Mesenchymal stem cell (in vitro differentiated cells and primary cell): ENCODE measurements around the gene KATNB1.
"Not testable (repeated sequence)": the region's sequence is repeated elsewhere in the genome, so short reads cannot be mapped to it uniquely, and the experiment has no call there.

Source experiments
- DNase-seq: peaks from one replicate; pipeline ENCODE4 v3.0.0-alpha.2; 2013
- H2AFZ ChIP-seq: one replicate; pipeline ENCODE4 v1.6.1; 2013; ENCODE audit warnings: low read depth, mild to moderate bottlenecking, control low read depth, inconsistent platforms, low read length, moderate library complexity
- H2AK5ac ChIP-seq: 2 replicates; pipeline ENCODE4 v1.6.1; 2013; ENCODE audit warnings: low read length, moderate library complexity, mild to moderate bottlenecking, inconsistent platforms; ENCODE audit not compliant: severe bottlenecking
- H2BK120ac ChIP-seq: one replicate; pipeline ENCODE4 v1.6.1; 2013; ENCODE audit warnings: low read depth, mild to moderate bottlenecking, inconsistent platforms, low read length, moderate library complexity
- H2BK12ac ChIP-seq, 2 experiments: one replicate each; pipeline ENCODE4 v1.6.1; 2013; ENCODE audit warnings: inconsistent platforms in 2 of 2, low read length in 2 of 2, mild to moderate bottlenecking in 2 of 2, moderate library complexity in 2 of 2, control low read depth in 1 of 2
- H2BK15ac ChIP-seq: one replicate; pipeline ENCODE4 v1.6.1; 2013; ENCODE audit warnings: mild to moderate bottlenecking, low read depth, inconsistent platforms; ENCODE audit not compliant: poor library complexity, severe bottlenecking
- H2BK5ac ChIP-seq: 2 replicates; pipeline ENCODE4 v1.6.1; 2013; ENCODE audit warnings: low read depth, mild to moderate bottlenecking, low read length, control low read depth, inconsistent platforms; ENCODE audit not compliant: poor library complexity, severe bottlenecking
- H3K14ac ChIP-seq, 2 experiments: one replicate each; pipeline ENCODE4 v1.6.1; 2013; ENCODE audit warnings: inconsistent platforms in 2 of 2, low read length in 2 of 2, control low read depth in 1 of 2, mild to moderate bottlenecking in 1 of 2, moderate library complexity in 1 of 2
- H3K18ac ChIP-seq, 2 experiments: one replicate each; pipeline ENCODE4 v1.6.1; 2013; ENCODE audit warnings: inconsistent platforms in 2 of 2, low read length in 2 of 2, control low read depth in 1 of 2, low read depth in 1 of 2, mild to moderate bottlenecking in 1 of 2
- H3K23ac ChIP-seq, 2 experiments: one replicate each; pipeline ENCODE4 v1.6.1; 2013; ENCODE audit warnings: inconsistent platforms in 2 of 2, low read length in 2 of 2, mild to moderate bottlenecking in 2 of 2, moderate library complexity in 2 of 2, control low read depth in 1 of 2
- H3K27ac ChIP-seq: 2 replicates; pipeline ENCODE4 v1.5.1; 2013; ENCODE audit warnings: mild to moderate bottlenecking, moderate library complexity, low read length, control low read depth, inconsistent platforms; ENCODE audit not compliant: poor library complexity, severe bottlenecking
- H3K27me3 ChIP-seq, 2 experiments: 2 replicates each; pipeline versions ENCODE4 v1.6.1 to v1.7.0; 2013; ENCODE audit warnings: low read length in 2 of 2, mild to moderate bottlenecking in 2 of 2, moderate library complexity in 2 of 2, control low read depth in 1 of 2, inconsistent platforms in 1 of 2; ENCODE audit not compliant: control insufficient read depth in 1 of 2, insufficient read depth in 1 of 2
- H3K36me3 ChIP-seq, 2 experiments: 2 replicates each; pipeline versions ENCODE4 v1.6.1 to v1.7.0; 2013; ENCODE audit warnings: low read length in 2 of 2, control low read depth in 1 of 2, inconsistent platforms in 1 of 2, low read depth in 1 of 2, mild to moderate bottlenecking in 1 of 2; ENCODE audit not compliant: insufficient read depth in 2 of 2, control insufficient read depth in 1 of 2
- H3K4ac ChIP-seq, 2 experiments: one replicate each; pipeline ENCODE4 v1.6.1; 2013; ENCODE audit warnings: inconsistent platforms in 2 of 2, low read length in 2 of 2, mild to moderate bottlenecking in 2 of 2, moderate library complexity in 2 of 2, control low read depth in 1 of 2, low read depth in 1 of 2
- H3K4me1 ChIP-seq: 2 replicates; pipeline ENCODE4 v1.6.1; 2013; ENCODE audit warnings: low read depth, low read length, control low read depth; ENCODE audit not compliant: control insufficient read depth, insufficient read depth
- H3K4me2 ChIP-seq: 2 replicates; pipeline ENCODE4 v1.6.1; 2013; ENCODE audit warnings: low read length, mild to moderate bottlenecking, inconsistent platforms; ENCODE audit not compliant: poor library complexity, severe bottlenecking
- H3K4me3 ChIP-seq, 2 experiments: 2 replicates each; pipeline versions ENCODE4 v1.5.1 to v1.7.0; 2013; ENCODE audit warnings: low read length in 2 of 2, mild to moderate bottlenecking in 2 of 2, control low read depth in 1 of 2, low read depth in 1 of 2; ENCODE audit not compliant: insufficient read depth in 1 of 2
- H3K79me1 ChIP-seq: replicated peaks from 2 replicates; pipeline ENCODE4 v1.6.1; 2013; ENCODE audit warnings: mild to moderate bottlenecking, control low read depth, low read length, inconsistent platforms; ENCODE audit not compliant: poor library complexity, severe bottlenecking
- H3K9ac ChIP-seq: 2 replicates; pipeline ENCODE4 v1.7.0; 2013; ENCODE audit warnings: mild to moderate bottlenecking, low read length, moderate library complexity
- H3K9me3 ChIP-seq: 2 replicates; pipeline ENCODE4 v1.7.0; 2013; ENCODE audit warnings: mild to moderate bottlenecking, low read length; ENCODE audit not compliant: control insufficient read depth
- H4K8ac ChIP-seq: one replicate; pipeline ENCODE4 v1.6.1; 2013; ENCODE audit warnings: inconsistent platforms, mild to moderate bottlenecking, low read length, moderate library complexity
- H4K91ac ChIP-seq: one replicate; pipeline ENCODE4 v1.6.1; 2013; ENCODE audit warnings: mild to moderate bottlenecking, low read length, inconsistent platforms
- WGBS: methylation state at CpG from one replicate; pipeline ENCODE4 v1.1.7; 2013; ENCODE audit warnings: mixed read lengths; 5-methylcytosine and 5-hydroxymethylcytosine counted together

The KATNB1 gene

DNA sequence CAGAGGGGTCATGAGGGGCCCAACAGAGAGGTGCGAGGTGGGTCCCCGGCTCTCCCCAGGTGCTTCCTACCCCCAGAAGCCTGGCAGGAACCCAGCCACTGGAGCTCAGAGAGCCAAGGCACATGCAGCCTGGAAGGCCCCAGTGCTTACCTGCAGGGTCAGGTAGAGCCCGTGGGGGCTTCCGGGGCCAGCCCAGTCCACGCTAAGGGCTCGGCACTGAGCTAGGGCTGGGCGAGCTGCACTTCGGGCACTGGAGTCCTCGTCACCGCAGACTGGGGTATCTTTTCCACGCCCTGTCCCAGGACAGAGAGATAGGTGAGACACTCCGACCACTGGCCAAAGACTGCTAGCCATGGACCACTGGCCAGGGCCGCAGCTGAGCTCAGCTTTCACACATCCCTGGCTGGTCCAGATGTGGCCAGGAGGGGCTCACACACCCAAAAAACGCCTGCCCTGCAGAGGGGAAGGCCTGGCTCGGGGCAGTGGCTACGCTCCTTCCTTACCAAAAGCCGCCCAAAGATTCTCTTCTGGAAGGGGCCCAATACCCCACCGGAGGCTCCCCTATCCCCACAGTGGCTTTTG, 59.4 kb downstream of the KATNB1 start:
- Histone ChIP-seq H3K9ac (no peak overlapping the region), H3K4me3 (no peak overlapping the region), H2BK5ac (peak overlapping the region; percentile 10), H2BK12ac (no peak overlapping the region), H3K4ac (peak overlapping the region in 1 of 2 experiments; percentile 13), H3K79me1 (peaks cover 6% of the 10 kb centered on the region), H3K9me3 (no peaks in the 10 kb centered on the region), H3K23ac (no peak overlapping the region), H3K14ac (no peak overlapping the region), H4K8ac (peak overlapping the region; percentile 12), H2AFZ (no peak overlapping the region), H2BK15ac (no peak overlapping the region), H2AK5ac (peak overlapping the region; percentile 84), H3K36me3 (peaks cover 35 to 63% of the 10 kb centered on the region in 2 experiments), H4K91ac (no peak overlapping the region), H3K27ac (peak overlapping the region; percentile 28), H3K27me3 (no peaks in the 10 kb centered on the region), H2BK120ac (no peak overlapping the region), H3K4me1 (peaks cover 35% of the 10 kb centered on the region), H3K4me2 (peak overlapping the region; percentile 53), H3K18ac (peak overlapping the region in 1 of 2 experiments; percentile 41)
- 93% methylated on average over 18 of the region's 18 CpGs for WGBS
- no peak for DNase-seq

DNA sequence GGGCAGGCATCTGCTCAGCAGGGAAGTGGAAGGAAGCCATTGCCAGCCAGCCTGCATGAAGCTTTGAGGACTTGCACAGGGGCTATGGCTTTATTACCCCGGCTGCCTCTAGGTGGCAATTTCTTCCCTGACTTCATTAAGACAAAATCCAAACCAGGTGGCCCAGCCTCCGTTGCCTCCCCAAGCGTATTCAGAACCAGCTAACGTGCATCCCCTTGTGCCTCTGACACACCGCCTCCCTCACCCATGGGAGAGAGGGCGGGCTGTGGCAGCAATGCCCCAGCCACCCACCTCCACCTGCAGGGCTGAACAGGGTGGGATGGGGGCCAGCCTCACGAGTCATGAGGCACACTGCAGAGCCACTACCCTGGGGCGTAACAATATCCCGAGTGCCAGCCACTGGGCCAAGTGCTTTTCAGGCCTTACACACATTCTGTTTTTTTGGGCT, 59.9 kb downstream of the KATNB1 start:
- WGBS = 76% methylated on average over 9 of the region's 9 CpGs
- no peaks in the 10 kb centered on the region for H3K27me3 ChIP-seq
- peak overlapping the region; percentile 53 for H2BK5ac ChIP-seq
- H3K4me3 ChIP-seq = peak overlapping the region in 1 of 2 experiments; percentile 7
- no peak overlapping the region for H3K9ac ChIP-seq
- no peak overlapping the region for H2BK15ac ChIP-seq
- no peak overlapping the region for H2BK120ac ChIP-seq
- H3K9me3 ChIP-seq = no peaks in the 10 kb centered on the region
- peak overlapping the region in 1 of 2 experiments; percentile 13 for H3K4ac ChIP-seq
- peak overlapping the region; percentile 41 for H3K27ac ChIP-seq
- H3K4me2 ChIP-seq = peak overlapping the region; percentile 49
- peak overlapping the region; percentile 35 for H4K8ac ChIP-seq
- peak overlapping the region in 1 of 2 experiments; percentile 54 for H3K18ac ChIP-seq
- peak; percentile 54 for DNase-seq
- H4K91ac ChIP-seq = no peak overlapping the region
- H3K79me1 ChIP-seq = peaks cover 6% of the 10 kb centered on the region
- peaks cover 32 to 58% of the 10 kb centered on the region in 2 experiments for H3K36me3 ChIP-seq
- H3K14ac ChIP-seq = peak overlapping the region in 1 of 2 experiments; percentile 18
- H2AK5ac ChIP-seq = peak overlapping the region; percentile 49
- no peak overlapping the region for H2AFZ ChIP-seq
- peaks cover 40% of the 10 kb centered on the region for H3K4me1 ChIP-seq
- peak overlapping the region in 1 of 2 experiments; percentile 2 for H3K23ac ChIP-seq
- H2BK12ac ChIP-seq = no peak overlapping the region

DNA sequence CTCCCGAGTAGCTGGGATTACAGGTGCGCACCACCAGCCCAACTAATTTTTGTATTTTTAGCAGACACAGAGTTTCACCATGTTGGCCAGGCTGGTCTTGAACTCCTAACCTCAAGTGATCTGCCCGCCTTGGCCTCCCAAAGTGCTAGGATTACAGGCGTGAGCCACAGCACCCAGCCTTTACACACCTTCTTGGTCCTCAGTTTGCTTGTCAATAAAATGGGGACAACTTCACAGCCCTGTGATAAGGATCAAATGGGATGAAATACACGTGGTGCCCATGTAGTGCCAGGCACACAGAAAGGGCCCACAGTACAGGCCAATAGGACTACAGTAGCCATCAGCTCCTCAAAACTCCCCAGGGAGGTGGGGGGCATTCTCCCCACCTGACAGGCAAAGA, 60.4 kb downstream of the KATNB1 start:
- not testable (repeated sequence) for H3K27me3 ChIP-seq, H3K9ac ChIP-seq, H4K91ac ChIP-seq, H3K14ac ChIP-seq, H3K4ac ChIP-seq, H2BK12ac ChIP-seq, H2BK15ac ChIP-seq, H3K4me3 ChIP-seq, DNase-seq, H2AFZ ChIP-seq, H3K9me3 ChIP-seq, H2BK5ac ChIP-seq, H3K18ac ChIP-seq, H2BK120ac ChIP-seq, H3K79me1 ChIP-seq, H3K23ac ChIP-seq
- WGBS = 95% methylated on average over 5 of the region's 5 CpGs
- peak overlapping the region; percentile 87 for H3K4me2 ChIP-seq
- H3K27ac ChIP-seq = peak overlapping the region; percentile 67
- H3K36me3 ChIP-seq = peaks cover 28 to 52% of the 10 kb centered on the region in 2 experiments
- H3K4me1 ChIP-seq = peaks cover 38% of the 10 kb centered on the region
- H2AK5ac ChIP-seq = peak overlapping the region; percentile 79
- H4K8ac ChIP-seq = peak overlapping the region; percentile 46

DNA sequence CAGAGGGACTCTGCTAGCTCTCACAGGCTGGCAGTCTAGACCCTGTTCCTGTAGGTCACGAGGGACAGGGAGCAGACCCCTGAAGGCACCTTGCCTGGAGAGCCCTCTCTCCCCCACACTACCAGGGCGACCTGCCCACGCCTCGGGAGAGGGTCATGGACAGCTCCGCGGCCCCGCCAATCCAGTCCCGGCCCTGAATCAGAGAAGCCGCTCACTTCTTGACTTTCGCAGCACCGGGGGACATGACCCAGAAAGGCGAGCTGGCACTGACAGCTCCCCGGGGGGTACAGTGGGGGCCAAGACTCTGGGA, 61.6 kb downstream of the KATNB1 start:
- no peak overlapping the region for H2BK12ac ChIP-seq
- H3K14ac ChIP-seq = no peak overlapping the region
- WGBS = 98% methylated on average over 13 of the region's 13 CpGs
- no peak overlapping the region for H3K18ac ChIP-seq
- peak overlapping the region in 1 of 2 experiments; percentile 27 for H3K23ac ChIP-seq
- H2AK5ac ChIP-seq = peak overlapping the region; percentile 97
- H3K79me1 ChIP-seq = peaks cover 5% of the 10 kb centered on the region
- no peak overlapping the region for H4K91ac ChIP-seq
- H3K27ac ChIP-seq = peak overlapping the region; percentile 99
- no peaks in the 10 kb centered on the region for H3K9me3 ChIP-seq
- peak overlapping the region; percentile 96 for H3K4me2 ChIP-seq
- no peak overlapping the region for H3K4ac ChIP-seq
- no peak overlapping the region for H2AFZ ChIP-seq
- H4K8ac ChIP-seq = no peak overlapping the region
- DNase-seq = no peak
- peak overlapping the region in 1 of 2 experiments; percentile 59 for H3K4me3 ChIP-seq
- no peak overlapping the region for H2BK15ac ChIP-seq
- no peak overlapping the region for H2BK120ac ChIP-seq
- H3K9ac ChIP-seq = no peak overlapping the region
- H3K4me1 ChIP-seq = peaks cover 30% of the 10 kb centered on the region
- H3K36me3 ChIP-seq = peaks cover 24 to 43% of the 10 kb centered on the region in 2 experiments
- no peaks in the 10 kb centered on the region for H3K27me3 ChIP-seq
- peak overlapping the region; percentile 97 for H2BK5ac ChIP-seq
